ENCODE results near the gene STX10.

- TF ChIP-seq CTCF (conservative IDR thresholded peaks at IDR 0.05): peak; percentile 34; the same call in 1 of the 2 replicates
- TF ChIP-seq EZH2 (IDR thresholded peaks at IDR 0.05; ENCODE audit: low read depth): no peak
These were observed 56.1 kb downstream of the STX10 start for GRCh38 chr19:13094106-13094504.

Measured in PC-9 (cell line).